H4 (cell line): ENCODE measurements around the gene DDX39A. TPM values are rescaled to one million over a fixed set of nuclear protein-coding genes. Genes with fewer than 3 reads are reported as not detected.
"Not testable (repeated sequence)": the region's sequence is repeated elsewhere in the genome, so short reads cannot be mapped to it uniquely, and the experiment has no call there.

Experiments used
- DNase-seq: peaks from one replicate; pipeline ENCODE4 v3.0.0-alpha.2; 2015; ENCODE audit warnings: low spot score
- total RNA-seq: library from RNA; depleted of rRNA; stranded (reverse); fragments of >200 nt; shearing (Covaris generic); gene quantifications from 2 replicates; pipeline ENCODE4 v1.2.3, GENCODE V29; 2014

Gene DDX39A
- total RNA-seq, 1 experiment from 2014 or later = 211 TPM

DNA sequence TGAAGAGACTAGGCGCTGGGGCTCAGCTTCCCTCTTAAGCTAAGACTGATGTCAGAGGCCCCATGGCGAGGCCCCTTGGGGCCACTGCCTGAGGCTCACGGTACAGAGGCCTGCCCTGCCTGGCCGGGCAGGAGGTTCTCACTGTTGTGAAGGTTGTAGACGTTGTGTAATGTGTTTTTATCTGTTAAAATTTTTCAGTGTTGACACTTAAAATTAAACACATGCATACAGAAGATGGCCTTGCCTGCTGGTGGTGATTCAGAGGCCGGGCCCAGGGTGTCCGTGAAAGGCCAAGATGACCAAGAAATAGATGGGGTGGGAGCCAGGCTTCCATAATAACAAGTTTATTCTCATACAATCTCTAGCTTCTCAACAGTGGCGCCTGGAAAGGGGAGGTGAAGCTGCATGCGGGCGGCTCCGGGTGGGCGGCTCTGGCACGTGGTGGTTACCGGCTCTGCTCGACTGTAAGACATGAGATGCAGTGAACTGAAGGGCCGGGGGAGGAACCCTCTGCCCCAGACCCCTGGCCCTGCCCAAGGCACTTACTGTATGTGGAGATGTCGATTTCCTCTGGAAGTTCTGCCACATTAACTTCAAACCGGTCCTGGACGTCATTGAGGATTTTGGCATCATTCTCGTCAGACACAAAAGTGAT is 10.5 kb downstream of the DDX39A start:
- DNase-seq = no peak

DNA sequence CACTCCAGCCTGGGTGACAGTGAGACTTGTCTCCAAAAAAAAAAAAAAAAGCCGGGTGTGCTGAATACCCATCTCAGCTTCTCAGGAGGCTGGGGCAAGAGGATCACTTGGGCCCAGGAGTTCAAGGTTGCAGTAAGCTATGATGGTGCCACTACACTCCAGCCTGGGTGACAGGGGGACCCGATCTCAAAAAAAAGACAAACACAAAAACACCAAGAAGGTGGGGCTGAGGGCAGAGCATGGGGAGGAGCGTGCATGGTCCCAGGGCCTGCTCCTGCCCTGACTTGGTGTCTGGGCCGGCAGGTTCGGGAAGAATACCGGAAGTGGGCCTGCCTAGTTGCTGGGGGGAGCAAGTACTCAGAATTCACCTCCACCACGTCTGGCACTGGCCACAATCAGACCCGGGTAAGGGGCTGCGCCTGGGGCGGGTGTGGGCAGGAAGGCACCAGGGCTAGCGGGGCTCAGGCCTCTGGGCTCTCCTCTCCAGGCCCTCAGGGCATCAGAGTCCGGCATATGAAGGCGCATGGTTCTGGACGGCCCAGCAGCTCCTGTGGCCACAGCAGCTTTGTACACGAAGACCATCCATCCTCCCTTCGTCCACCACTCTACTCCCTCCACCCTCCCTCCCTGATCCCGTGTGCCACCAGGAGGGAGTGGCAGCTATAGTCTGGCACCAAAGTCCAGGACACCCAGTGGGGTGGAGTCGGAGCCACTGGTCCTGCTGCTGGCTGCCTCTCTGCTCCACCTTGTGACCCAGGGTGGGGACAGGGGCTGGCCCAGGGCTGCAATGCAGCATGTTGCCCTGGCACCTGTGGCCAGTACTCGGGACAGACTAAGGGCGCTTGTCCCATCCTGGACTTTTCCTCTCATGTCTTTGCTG is 11.3 kb downstream of the DDX39A start:
- DNase-seq = no peak

DNA sequence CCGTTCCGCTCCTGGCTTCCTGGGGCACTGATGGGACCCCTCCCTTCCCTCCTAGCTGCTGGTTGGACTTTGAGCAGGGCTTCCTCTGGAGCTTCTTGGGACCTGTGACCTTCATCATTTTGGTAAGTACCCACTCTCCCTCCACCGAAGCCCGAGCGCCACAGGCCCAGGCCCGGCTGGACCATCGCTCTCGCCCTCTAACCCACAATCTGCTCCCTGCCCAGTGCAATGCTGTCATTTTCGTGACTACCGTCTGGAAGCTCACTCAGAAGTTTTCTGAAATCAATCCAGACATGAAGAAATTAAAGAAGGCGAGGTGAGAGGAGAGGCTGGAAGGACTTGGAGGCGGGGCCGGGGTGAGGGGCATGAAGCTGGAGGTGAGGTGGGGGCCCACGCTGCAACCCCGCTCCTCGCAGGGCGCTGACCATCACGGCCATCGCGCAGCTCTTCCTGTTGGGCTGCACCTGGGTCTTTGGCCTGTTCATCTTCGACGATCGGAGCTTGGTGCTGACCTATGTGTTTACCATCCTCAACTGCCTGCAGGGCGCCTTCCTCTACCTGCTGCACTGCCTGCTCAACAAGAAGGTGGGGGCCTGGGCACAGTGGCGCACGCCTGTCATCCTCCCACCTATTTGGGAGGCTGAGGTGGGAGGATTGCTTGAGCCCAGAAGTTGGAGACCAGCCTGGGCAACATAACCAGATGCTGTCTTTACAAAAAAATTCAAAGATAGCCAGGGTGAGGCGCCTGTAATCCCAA is 12.3 kb downstream of the DDX39A start:
- DNase-seq = no peak

DNA sequence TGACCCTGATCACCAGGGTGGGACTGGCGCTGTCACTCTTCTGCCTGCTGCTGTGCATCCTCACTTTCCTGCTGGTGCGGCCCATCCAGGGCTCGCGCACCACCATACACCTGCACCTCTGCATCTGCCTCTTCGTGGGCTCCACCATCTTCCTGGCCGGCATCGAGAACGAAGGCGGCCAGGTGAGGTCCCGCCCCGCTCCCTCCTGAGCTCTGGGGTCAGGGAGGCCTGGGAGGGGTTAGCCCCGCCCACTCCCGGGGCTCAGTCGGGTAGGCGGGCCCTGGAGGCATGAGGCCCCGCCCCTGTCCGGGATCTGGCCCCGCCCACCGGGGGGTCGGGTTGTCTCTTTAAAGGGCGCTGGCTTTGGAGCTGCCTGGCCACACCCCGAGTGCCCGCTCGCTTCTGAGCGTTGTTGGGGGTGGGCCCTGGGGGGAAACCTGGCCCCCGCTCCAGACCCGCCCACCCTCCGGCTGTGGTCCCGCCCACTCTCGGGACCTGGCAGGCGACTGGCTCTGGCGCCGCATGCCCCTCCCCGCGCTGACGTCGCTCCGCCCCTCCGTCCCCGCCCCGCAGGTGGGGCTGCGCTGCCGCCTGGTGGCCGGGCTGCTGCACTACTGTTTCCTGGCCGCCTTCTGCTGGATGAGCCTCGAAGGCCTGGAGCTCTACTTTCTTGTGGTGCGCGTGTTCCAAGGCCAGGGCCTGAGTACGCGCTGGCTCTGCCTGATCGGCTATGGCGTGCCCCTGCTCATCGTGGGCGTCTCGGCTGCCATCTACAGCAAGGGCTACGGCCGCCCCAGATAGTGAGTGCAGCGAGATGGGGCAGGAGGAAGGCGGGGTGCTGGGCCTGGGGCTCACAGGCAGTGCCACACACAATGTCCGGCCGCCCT is 13.1 kb downstream of the DDX39A start:
- DNase-seq = peak; percentile 49

DNA sequence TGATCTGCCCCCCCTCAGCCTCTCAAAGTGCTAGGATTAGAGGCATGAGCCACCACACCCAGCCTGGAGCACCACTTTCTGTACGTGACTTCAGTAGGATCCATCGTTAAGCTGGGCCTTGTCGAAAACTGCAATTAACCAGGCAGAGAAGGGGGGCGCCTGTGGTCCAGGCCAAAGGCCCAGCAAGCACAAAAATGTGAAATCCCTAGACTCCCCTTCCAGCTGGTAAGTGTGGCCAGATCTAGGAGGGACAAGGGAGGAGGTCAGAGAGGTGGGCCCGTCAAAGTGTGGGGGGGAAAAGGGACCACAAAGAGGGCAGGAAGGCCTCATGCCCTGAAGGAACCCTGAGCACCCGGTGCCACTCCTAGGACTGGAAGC is 13.8 kb downstream of the DDX39A start:
- DNase-seq = no peak

DNA sequence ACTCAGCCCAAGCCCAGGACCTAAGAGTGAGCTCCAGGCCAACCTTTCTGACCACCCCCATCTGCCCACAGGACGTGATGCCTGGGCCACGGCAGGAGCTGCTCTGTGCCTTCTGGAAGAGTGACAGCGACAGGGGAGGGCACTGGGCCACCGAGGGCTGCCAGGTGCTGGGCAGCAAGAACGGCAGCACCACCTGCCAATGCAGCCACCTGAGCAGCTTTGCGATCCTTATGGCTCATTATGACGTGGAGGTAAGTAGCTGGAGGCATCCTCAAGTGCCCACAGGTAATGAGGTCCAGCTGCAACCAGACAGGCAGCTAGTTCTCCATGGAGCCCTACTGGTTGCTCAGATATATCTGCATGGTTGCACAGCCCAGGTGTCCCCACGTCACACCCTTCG is 14.8 kb downstream of the DDX39A start:
- DNase-seq = no peak

DNA sequence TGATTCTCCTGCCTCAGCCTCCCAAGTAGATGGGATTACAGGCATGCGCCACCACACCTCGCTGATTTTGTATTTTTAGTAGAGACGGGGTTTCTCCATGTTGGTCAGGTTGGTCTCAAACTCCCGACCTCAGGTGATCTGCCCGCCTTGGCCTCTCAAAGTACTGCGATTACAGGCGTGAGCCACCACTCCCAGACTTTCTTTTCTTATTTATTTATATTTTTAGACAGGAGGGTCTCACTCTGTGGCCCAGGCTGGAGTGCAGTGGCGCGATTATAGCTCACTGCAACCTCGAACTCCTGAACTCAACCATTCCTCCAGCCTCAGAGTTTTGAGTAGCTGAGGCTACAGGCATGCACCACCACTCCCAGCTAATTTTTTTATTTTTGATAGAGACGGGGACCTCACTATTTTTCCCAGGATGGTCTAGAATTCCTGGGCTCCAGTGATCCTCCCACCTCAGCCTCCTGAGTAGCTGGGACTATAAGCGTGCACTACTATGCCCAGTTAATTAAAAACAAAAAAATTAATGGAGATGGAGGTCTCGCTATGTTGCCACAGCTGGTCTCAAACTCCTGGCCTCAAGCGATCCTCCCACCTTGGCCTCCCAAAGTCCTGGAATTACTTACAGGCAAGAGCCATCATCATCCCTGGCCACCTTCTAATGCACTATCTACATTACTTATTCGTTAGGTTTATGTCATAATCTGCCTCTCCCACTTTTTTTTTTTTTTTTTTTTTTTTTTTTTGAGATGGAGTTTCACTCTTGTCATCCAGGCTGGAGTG is 15.8 kb downstream of the DDX39A start:
- not testable (repeated sequence) for DNase-seq

DNA sequence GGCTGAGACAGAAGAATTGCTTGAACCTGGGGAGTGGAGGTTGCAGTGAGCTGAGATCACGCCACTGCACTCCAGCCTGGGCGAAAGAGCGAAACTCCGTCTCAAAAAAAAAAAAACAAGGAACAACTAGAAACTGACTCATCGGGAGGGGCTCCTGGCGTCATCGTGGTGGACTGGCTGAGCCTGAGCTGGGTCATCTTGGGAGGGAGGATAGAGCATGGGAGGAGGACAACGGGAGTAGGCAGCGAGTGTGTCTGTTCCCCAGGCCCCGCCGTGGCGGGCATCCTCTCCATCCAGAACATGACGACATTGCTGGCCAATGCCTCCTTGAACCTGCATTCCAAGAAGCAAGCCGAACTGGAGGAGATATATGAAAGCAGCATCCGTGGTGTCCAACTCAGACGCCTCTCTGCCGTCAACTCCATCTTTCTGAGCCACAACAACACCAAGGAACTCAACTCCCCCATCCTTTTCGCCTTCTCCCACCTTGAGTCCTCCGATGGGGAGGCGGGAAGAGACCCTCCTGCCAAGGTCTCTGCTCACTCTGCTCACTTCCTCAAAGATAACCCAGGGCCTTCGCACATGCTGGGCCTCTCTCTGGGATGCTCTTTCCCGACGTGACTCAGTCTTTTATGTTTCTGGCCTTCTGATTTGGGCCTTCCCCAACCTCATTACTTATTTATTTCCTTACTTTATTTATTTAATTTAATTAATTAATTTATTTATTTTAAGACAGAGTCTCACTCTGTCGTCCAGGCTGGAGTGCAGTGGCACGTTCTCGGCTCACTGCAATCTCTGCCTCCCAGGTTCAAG is 16.6 kb downstream of the DDX39A start:
- DNase-seq = peak; percentile 75

DNA sequence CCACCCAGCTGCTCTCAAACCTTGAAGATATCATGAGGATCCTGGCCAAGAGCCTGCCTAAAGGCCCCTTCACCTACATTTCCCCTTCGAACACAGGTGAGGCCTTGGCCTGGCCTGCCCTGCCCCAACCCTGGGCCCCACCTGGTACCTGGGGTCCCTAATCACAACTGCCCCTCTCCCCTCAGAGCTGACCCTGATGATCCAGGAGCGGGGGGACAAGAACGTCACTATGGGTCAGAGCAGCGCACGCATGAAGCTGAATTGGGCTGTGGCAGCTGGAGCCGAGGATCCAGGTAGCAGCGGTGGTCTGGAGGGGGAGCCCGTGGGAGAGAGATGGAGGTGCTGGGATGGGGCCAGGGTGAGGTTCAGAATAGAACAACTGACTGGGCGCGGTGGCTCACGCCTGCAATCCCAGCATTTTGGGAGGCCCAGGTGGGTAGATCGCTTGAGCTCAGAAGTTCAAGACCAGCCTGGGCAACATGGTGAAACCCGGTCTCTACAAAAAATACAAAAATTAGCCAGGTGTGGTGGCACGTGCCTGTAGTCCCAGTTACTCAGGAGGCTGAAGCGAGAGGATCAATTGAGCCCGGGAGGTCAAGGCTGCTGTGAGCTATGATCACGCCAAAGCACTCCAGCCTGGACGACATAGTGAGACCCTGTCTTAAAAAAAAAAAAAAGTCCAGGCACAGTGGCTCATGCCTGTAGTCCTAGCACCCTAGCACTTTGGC is 17.5 kb downstream of the DDX39A start:
- DNase-seq = no peak

DNA sequence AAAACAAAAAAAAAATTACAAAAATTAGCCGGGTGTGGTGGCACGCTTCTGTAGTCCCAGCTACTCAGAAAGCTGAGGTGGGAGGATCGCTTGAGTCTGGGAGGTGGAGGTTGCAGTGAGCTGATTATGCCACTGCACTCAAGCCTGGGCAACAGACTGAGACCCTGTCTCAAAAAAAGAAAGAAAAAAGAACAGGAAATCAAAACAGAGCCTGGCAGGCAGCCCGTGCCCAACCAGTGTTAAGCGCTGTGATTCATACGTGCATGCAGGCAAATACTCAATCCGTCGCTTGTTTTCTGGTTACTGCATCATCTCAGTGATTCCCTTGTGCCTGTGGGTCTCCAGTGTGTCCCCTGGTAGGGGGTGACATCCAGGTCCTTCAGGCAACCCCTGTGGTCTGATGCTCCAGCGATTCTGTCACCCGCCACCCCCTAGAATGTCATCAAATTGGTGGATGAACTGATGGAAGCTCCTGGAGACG is 18.1 kb downstream of the DDX39A start:
- DNase-seq = no peak

DNA sequence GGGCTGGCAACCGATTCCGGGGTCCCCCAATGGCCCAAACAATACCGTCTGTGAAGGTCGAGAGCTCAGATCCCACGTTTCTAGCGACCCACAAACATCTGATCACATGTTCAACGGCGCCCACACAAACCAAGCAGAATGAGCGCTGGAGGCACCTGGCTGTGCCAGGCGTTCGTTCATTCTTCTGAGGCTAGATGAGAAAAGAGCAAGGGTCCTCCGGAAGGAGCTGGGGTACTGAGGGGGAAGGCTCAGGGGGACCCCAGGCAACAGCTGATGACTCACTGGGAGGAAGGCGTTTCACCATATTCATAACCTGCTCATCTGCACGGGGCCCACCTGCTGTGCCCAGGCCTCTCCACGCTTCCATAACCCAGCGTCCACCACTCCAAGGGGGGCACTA is 22.0 kb downstream of the DDX39A start:
- not testable (repeated sequence) for DNase-seq

DNA sequence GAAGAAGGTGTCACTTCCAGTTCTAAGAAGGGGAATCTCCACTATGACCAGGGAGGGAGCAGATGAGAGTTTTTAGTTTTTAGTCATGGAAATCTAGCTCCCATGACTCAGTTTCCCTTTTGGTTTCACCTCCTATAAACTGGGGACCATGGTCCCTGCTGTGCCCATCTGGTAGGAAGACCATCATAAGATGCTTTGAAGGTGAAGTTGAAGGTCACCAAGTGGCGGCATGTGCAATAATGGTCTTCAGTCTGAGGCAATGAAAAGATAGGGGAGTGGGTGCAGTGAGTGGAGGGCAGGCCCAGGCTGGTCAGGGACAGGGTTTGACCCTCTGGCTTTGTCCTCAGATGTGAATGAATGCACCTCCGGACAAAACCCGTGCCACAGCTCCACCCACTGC is 22.4 kb downstream of the DDX39A start:
- DNase-seq = not testable (repeated sequence)

DNA sequence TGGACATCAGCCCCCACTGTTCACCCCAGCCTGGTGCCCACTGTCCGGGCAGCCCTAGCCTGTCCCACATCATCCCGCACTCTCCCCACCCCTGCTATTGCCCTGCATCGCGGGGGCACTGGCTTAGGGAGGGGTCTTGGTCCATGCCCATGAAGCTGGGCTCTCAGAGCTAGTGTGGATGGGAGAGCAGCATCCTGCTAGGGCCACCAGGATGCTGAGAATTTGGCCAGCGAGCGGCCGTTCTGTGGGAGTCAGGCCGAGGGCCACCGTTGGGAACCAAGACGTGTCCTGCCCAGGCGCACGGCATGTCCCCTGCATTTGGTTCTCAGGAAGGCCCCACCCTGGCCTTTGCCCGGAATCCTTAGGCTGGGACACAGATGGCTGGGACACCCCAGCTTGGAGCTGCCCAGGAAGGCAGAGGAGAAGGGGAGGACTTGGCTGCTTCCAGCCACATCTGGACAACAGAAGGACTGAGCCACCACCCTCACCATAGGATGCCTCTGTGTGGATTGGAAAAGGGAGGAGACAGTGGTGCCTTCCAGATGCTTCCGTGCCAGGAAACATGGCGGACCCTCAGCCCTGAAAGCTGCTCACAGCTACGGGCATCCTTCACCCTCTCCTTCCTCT is 23.3 kb downstream of the DDX39A start:
- no peak for DNase-seq

DNA sequence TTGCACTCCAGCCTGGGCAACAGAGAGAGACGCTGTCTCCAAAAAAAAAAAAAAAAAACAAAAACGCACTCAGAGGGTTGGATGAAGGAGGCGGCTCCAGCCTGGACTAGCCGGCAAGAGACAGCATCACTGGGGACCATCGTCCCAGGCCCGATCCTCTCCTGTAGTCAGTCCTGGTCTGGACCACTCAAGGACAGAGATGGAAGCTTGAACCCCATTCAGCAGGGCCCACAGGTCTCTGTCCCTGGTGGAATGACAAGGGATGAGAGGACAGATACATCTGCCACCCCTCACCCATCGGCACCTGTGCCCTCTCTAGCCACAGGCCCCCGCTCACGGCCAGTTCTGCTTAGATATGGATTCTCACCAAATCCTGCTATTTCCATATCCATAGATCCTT is 23.9 kb downstream of the DDX39A start:
- DNase-seq = no peak

DNA sequence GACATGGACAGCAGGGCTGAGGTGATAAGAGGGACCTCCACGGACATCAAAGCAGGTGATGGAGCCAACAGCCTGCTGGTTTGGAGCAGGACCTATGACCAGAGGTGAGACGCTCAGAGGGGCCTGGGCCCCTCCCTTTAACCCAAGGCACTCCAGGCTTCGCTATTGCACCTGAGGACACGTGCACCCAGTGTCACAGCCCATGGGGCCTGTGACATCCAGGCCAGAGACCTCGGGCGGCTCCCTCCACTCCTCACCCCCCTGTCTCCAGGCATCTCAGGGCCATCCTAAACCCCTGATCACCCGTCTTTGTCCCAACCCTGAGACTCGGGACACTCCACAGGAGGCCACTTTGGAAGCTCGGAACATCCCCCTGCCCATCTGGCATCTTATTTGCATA is 25.0 kb downstream of the DDX39A start:
- DNase-seq = no peak

DNA sequence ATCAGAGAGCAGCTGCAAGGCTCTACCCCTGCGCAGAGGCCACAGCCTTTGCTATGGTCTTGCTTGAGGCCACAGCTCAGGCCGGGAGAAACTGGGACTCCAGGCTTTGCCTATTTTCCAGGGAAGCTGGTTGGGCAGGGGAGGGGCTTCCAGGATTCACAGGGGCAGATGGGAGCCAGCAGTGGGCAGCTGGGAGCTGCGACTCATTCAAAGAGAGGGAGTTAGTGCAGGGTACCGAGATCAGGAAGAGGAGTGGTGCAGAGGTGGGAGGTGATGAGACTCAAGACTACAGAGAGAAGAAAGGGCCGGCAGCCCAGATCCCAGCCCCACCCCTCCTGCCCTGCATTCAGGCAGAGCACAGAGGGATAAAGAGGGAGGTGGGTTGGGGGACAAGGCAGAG is 25.8 kb downstream of the DDX39A start:
- DNase-seq = no peak

DNA sequence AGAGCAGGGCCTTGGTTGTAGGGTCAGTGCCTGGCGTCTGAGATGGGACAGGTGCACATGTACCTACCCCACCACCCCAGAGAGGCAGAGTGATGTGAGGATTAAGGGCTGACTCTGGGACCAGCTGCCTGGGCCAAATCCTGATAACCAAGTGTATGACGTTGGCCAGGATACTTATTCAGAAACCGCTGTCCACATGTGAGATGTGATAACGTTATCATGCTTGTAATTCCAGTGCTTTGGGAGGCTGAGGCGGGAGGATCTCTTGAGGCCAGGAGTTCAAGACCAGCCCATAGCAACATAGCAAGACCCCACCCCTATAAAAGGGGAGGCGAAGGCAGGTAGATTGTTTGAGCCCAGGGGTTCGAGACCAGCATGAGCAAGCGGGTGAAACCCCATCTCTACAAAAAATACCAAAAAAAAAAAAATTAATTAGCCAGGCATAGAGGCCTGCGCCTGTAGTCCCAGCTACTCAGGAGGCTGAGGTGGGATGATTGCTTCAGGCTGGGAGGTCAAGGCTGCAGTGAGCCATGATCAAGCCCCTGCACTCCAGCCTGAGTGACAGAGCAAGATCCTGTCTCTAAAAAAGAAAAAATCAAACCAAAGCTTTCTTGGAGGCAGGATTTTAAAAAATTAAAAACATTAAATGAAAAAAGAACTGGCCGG is 27.9 kb downstream of the DDX39A start:
- DNase-seq = no peak

DNA sequence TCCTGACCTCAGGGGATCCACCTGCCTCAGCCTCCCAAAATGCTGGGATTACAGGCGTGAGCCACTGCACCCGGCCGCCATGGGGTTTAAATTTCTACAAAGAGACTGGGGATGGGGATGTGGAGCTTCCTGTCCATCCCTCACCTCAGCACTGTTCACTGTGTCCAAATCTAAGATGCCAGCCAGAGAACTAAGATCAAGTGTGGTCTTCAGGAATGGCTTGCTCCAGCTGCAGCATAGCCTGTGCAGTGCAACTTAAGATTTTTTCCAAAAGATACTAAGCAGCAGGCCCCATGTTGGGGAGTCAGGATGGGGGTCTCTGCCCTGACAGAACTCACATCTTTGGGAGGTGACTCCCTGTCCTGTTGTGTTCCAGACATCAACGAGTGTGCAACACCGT is 28.6 kb downstream of the DDX39A start:
- DNase-seq = no peak
